Lung microvascular endothelial cell (primary cell): ENCODE data around the gene VPS45. TPM values are rescaled to one million over a fixed set of nuclear protein-coding genes. Genes with fewer than 3 reads are reported as not detected.
A peak's percentile ranks its signal among the peaks of the same experiment; 100 is the strongest.
"Not testable (repeated sequence)": the region's sequence is repeated elsewhere in the genome, so short reads cannot be mapped to it uniquely, and the experiment has no call there.

Source experiments
- DNase-seq, 2 donors: peaks; one replicate each; pipeline versions ENCODE4 v3.0.0 to v3.0.0-alpha.2; 2010; ENCODE audit warnings: low read depth in 2 of 2
- total RNA-seq: library from RNA; depleted of rRNA; stranded (reverse); fragments of >200 nt; gene quantifications from 2 replicates; pipeline ENCODE4 v1.2.1, GENCODE V29; 2014

The VPS45 gene
- 14.8 and 21.0 TPM in 2 replicates for total RNA-seq

- DNase-seq: peak; percentile 90 to 93
Measured at GRCh38 chr1:150067184-150068108, at the start of gene VPS45. TSS of gene VPS45 (plus strand) at chr1:150067776. CDS start at chr1:150067858, 82 bp downstream.

GRCh38 chr1:150018165-150018564, 49.4 kb upstream of the VPS45 start:
- DNase-seq: no peak

- no peak for DNase-seq
Measured at GRCh38 chr1:150020711-150021110, 46.9 kb upstream of the VPS45 start.

- peak in 1 of 2 donors; percentile 59 for DNase-seq
Measured at GRCh38 chr1:150021191-150021694, 46.3 kb upstream of the VPS45 start.

GRCh38 chr1:150022357-150022756, 45.2 kb upstream of the VPS45 start:
- no peak for DNase-seq

GRCh38 chr1:150024156-150024555, 43.4 kb upstream of the VPS45 start:
- DNase-seq: no peak

GRCh38 chr1:150028322-150028721, 39.3 kb upstream of the VPS45 start:
- no peak for DNase-seq

- no peak for DNase-seq
Measured at GRCh38 chr1:150034336-150034735, 33.2 kb upstream of the VPS45 start.

- no peak for DNase-seq
Measured at GRCh38 chr1:150049926-150050325, 17.6 kb upstream of the VPS45 start.

- no peak for DNase-seq
Measured at GRCh38 chr1:150051089-150051373, 16.5 kb upstream of the VPS45 start.

- DNase-seq: not testable (repeated sequence)
Measured at GRCh38 chr1:150051905-150052412, 15.6 kb upstream of the VPS45 start.

GRCh38 chr1:150053926-150054325, 13.7 kb upstream of the VPS45 start:
- peak in 1 of 2 donors; percentile 10 for DNase-seq

- DNase-seq: not testable (repeated sequence)
Measured at GRCh38 chr1:150055507-150055906, 12.1 kb upstream of the VPS45 start.

GRCh38 chr1:150056407-150056806, 11.2 kb upstream of the VPS45 start:
- no peak for DNase-seq

- DNase-seq: no peak
Measured at GRCh38 chr1:150060260-150060659, 7.3 kb upstream of the VPS45 start.

GRCh38 chr1:150061632-150062101, 5.9 kb upstream of the VPS45 start:
- DNase-seq: peak in 1 of 2 donors; percentile 83

- no peak for DNase-seq
Measured at GRCh38 chr1:150062113-150062512, 5.5 kb upstream of the VPS45 start.

GRCh38 chr1:150065184-150065871, 2.2 kb upstream of the VPS45 start:
- peak; percentile 6 to 65 for DNase-seq

GRCh38 chr1:150066328-150066727, 1.2 kb upstream of the VPS45 start:
- no peak for DNase-seq

- DNase-seq: no peak
Measured at GRCh38 chr1:150066838-150067183, 765 bp upstream of the VPS45 start.

- DNase-seq: no peak
Measured at GRCh38 chr1:150068109-150068435, 496 bp downstream of the VPS45 start.

GRCh38 chr1:150069923-150070322, 2.3 kb downstream of the VPS45 start:
- no peak for DNase-seq
